H1 (cell line): ENCODE data around the gene ZNF506. TPM values are rescaled to one million over a fixed set of nuclear protein-coding genes. Genes with fewer than 3 reads are reported as not detected.

ENCODE experiments used
- SRF ChIP-seq: IDR thresholded peaks from 2 replicates; pipeline ENCODE4 v1.6.1; 2011; ENCODE audit warnings: mild to moderate bottlenecking, low read depth, low read length, moderate library complexity
- TCF12 ChIP-seq: IDR thresholded peaks from 2 replicates; pipeline ENCODE4 v1.6.1; 2011; ENCODE audit warnings: low read depth, mild to moderate bottlenecking, low read length
- polyA plus RNA-seq, 7 experiments: library from polyadenylated mRNA; depleted of rRNA in 3 of 7; stranded (reverse) in 5 of 7; unstranded in 2 of 7; fragments of >200 nt in 5 of 7; fragments of 200-250 nt in 2 of 7; gene quantifications; 1 replicate in 5 of 7; 2 replicates in 1 of 7; 4 replicates in 1 of 7; pipeline versions ENCODE4 v1.2.1 to v1.2.3, GENCODE V29; 2011 to 2013; ENCODE audit warnings: missing spikeins in 2 of 7, mixed read lengths in 2 of 7
- total RNA-seq: library from RNA; stranded (reverse); fragmentation: NEBNext Ultra II Directional; extraction: Animal tissue kit (Norgen Biotek cat#: 25700); gene quantifications from 2 replicates; pipeline ENCODE4 v1.2.1, GENCODE V29; 2021

ZNF506 gene
- total and polyA plus RNA-seq, 2 of the 8 experiments (the other 6 are each of a cell fraction or from before 2014, with no cell fraction given): 4.5 to 8.3 TPM

GRCh38 chr19:19749117-19749907 is 72.2 kb downstream of the ZNF506 start (continued):
- TF ChIP-seq TCF12: no peak
- no peak for TF ChIP-seq SRF
